Testis (tissue), 2 donors: Measurements from ENCODE around the gene CLEC18B.
"Not testable (repeated sequence)": the region's sequence is repeated elsewhere in the genome, so short reads cannot be mapped to it uniquely, and the experiment has no call there.

Source experiments
- CTCF ChIP-seq, 3 experiments: fragments of 450-650 bp in 2 of 3; fragments of 200-600 bp in 1 of 3; sonication (generic) in 1 of 3; IDR thresholded peaks; one replicate each; pipeline ENCODE4 v1.5.1; 2016 to 2019; ENCODE audit warnings: antibody characterized with exemption in 3 of 3, mild to moderate bottlenecking in 2 of 3, moderate library complexity in 1 of 3
- POLR2A ChIP-seq: fragments of 450-650 bp; IDR thresholded peaks from one replicate; pipeline ENCODE4 v1.6.1; 2017; ENCODE audit warnings: antibody characterized with exemption, mild to moderate bottlenecking, moderate library complexity

GRCh38 chr16:74413485-74413884, 7.8 kb downstream of the CLEC18B start:
- not testable (repeated sequence) for TF ChIP-seq CTCF (IDR thresholded peaks at IDR 0.05); POLR2A
